Measurements from ENCODE around the gene XRCC3.

- no peak for TF ChIP-seq CTCF (IDR thresholded peaks at IDR 0.05)
- TF ChIP-seq POLR2A (IDR thresholded peaks at IDR 0.05) = no peak
Measured at GRCh38 chr14:103739793-103740501, 24.7 kb upstream of the XRCC3 start.

Data from transverse colon (tissue), 3 donors.